Measurements from ENCODE around the gene ALOX15B. TPM values are rescaled to one million over a fixed set of nuclear protein-coding genes. Genes with fewer than 3 reads are reported as not detected.

Gene ALOX15B
- total and polyA plus RNA-seq, 2 of the 13 experiments (the other 11 are each of a cell fraction or from before 2014, with no cell fraction given) = not detected

DNA sequence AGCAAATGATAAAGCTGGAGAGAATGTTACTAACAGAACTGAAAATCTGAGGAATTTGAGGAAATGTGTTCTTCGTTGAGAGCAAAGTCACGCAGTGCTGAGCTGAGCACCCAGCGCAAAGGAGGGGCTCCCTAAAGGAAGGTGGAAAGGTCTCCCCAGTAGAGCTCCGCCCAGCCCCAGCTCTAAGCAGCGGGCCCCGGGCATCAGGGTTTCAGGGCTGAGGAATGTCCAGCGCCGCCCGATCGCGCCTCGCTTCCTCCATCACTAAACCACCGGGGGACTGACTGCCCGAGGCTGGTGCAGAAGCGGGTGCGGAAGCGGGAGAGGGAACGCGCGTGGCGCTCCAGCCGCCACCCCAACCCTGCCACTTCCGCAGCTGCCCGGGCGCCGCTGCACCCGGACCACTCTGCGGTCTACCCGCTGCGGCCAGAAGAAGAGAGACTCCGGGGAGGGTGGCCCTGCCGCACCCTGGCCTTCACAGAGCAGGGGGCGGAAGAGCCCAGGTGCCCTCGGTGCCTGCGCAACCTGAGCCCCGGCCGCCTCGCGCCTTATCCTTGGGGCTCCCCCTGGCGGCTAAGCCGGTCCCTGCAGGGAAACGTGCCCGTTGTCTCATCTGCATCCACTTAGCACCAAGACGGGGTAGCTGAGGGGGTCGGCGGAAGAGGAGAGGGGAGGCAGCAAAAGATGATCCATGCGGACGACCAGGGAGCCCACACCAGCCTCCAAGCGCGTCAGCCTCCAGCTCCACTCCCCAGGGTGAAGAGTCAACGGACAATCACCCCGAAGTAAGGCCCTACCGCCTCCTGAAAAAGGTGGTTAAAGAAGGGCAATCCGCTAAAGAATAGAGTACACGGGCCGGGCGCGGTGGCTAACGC is 48.8 kb upstream of the ALOX15B start (continued):
- TF ChIP-seq PATZ1 (CRISPR knock-in tag; IDR thresholded peaks at IDR 0.05) (peak; percentile 46; the same call in 1 of the 2 replicates), GFI1 (CRISPR knock-in tag; IDR thresholded peaks at IDR 0.05; ENCODE audit: borderline replicate concordance) (peak; percentile 12; the same call in 1 of the 2 replicates), MYC (CRISPR knock-in tag; IDR thresholded peaks at IDR 0.05; ENCODE audit: borderline replicate concordance) (peak; percentile 41; the same call in 1 of the 2 replicates), BCL3 (CRISPR knock-in tag; IDR thresholded peaks at IDR 0.05) (no peak), ZNF607 (CRISPR knock-in tag; IDR thresholded peaks at IDR 0.05; ENCODE audit: borderline replicate concordance) (peak; percentile 9; the same call in 1 of the 2 replicates), ZXDC (CRISPR knock-in tag; IDR thresholded peaks at IDR 0.05) (no peak), PRMT3 (CRISPR knock-in tag; IDR thresholded peaks at IDR 0.05; ENCODE audit: borderline replicate concordance, low read depth) (no peak), ZNF512B (CRISPR knock-in tag; IDR thresholded peaks at IDR 0.05; ENCODE audit: borderline replicate concordance) (peak; percentile 59; the same call in 1 of the 2 replicates), ZNF501 (CRISPR knock-in tag; IDR thresholded peaks at IDR 0.05) (peak; percentile 78; the same call in 1 of the 2 replicates), MXI1 (IDR thresholded peaks at IDR 0.05; ENCODE audit: borderline replicate concordance, low read depth, low read length) (peak; percentile 56; the same call in 1 of the 3 replicates), CCDC6 (CRISPR knock-in tag; IDR thresholded peaks at IDR 0.05) (no peak), TEAD3 (CRISPR knock-in tag; optimal IDR thresholded peaks at IDR 0.05; ENCODE audit: borderline replicate concordance) (peak; percentile 46), POLR2G (IDR thresholded peaks at IDR 0.05; ENCODE audit: low read depth, low read length) (peak; percentile 43; the same call in 1 of the 2 replicates), ETV5 (CRISPR knock-in tag; IDR thresholded peaks at IDR 0.05; ENCODE audit: borderline replicate concordance) (peak; percentile 57; the same call in 1 of the 2 replicates), EED (CRISPR knock-in tag; IDR thresholded peaks at IDR 0.05) (0 out of 2 replicates have a peak, but pooled peaks have one; percentile 20), ZNF335 (CRISPR knock-in tag; IDR thresholded peaks at IDR 0.05) (0 out of 2 replicates have a peak, but pooled peaks have one; percentile 41), REPIN1 (CRISPR knock-in tag; IDR thresholded peaks at IDR 0.05; ENCODE audit: borderline replicate concordance, low read depth) (peak; percentile 64; the same call in 1 of the 2 replicates)
- TF ChIP-seq, protein P1, sequence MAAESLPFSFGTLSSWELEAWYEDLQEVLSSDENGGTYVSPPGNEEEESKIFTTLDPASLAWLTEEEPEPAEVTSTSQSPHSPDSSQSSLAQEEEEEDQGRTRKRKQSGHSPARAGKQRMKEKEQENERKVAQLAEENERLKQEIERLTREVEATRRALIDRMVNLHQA (CRISPR knock-in tag; IDR thresholded peaks at IDR 0.05) = no peak
